Measurements from ENCODE around the gene MUS81. TPM values are rescaled to one million over a fixed set of nuclear protein-coding genes. Genes with fewer than 3 reads are reported as not detected.
"Not testable (repeated sequence)": the region's sequence is repeated elsewhere in the genome, so short reads cannot be mapped to it uniquely, and the experiment has no call there.

Gene MUS81
- total and polyA plus RNA-seq, 10 of the 15 experiments (the other 5 are each of a cell fraction or from before 2014, with no cell fraction given), result 11.8 to 76.1 (median 48.4) TPM

- POLR2A ChIA-PET, result interaction anchor here (0.7 to 1.1 kb wide), 2 partner anchors 11 to 331 kb away, joined by 3 read pairs; no protein-coding TSS in a partner anchor
- H3K9ac ChIP-seq (ENCODE audit: control insufficient read depth, insufficient read depth, low read length), result no peak overlapping the region
- TF ChIP-seq ZNF622 (IDR thresholded peaks at IDR 0.05), result no peak
- TF ChIP-seq E4F1 (IDR thresholded peaks at IDR 0.05; ENCODE audit: borderline replicate concordance, partially characterized antibody), result no peak
- TF ChIP-seq SMC3 (IDR thresholded peaks at IDR 0.05; ENCODE audit: borderline replicate concordance, low read length), result no peak
- TF ChIP-seq CBFB (IDR thresholded peaks at IDR 0.05; ENCODE audit: low read depth), result no peak
- TF ChIP-seq NFYA (IDR thresholded peaks at IDR 0.05; ENCODE audit: borderline replicate concordance, low read depth, low read length), result no peak
- TF ChIP-seq NR2F1 (conservative IDR thresholded peaks at IDR 0.05), result no peak
- no peak for TF ChIP-seq HDAC2 (IDR thresholded peaks at IDR 0.05)
- TF ChIP-seq MTA2 (IDR thresholded peaks at IDR 0.05; ENCODE audit: low read depth), result no peak
- TF ChIP-seq ZNF24 (IDR thresholded peaks at IDR 0.05), result no peak
- no peak for TF ChIP-seq JUND (IDR thresholded peaks at IDR 0.05; ENCODE audit: low read depth, low read length)
- TF ChIP-seq CBX3 (IDR thresholded peaks at IDR 0.05; ENCODE audit: borderline replicate concordance, low read depth), result no peak
- H3K27ac ChIP-seq (ENCODE audit: control insufficient read depth, insufficient read depth), result no peak overlapping the region
- no peaks in the 10 kb centered on the region for H4K20me1 ChIP-seq (ENCODE audit: control insufficient read depth, insufficient read depth)
- no peak overlapping the region for H3K4me2 ChIP-seq (ENCODE audit: control insufficient read depth, insufficient read depth)
- RAD21 ChIA-PET (ENCODE audit: unreplicated experiment), result no interaction called here
- WGBS (ENCODE audit: insufficient coverage, insufficient replicate concordance, low lambda C conversion rate, missing lambda C conversion rate), result 63% methylated on average over 3 of the region's 3 CpGs
- intact Hi-C loops (cut with micrococcal nuclease; ENCODE audit: unreplicated experiment), result no loop called here
- no peaks in the 10 kb centered on the region for H3K27me3 ChIP-seq (replicated peaks in 1 of 2; ENCODE audit: control insufficient read depth in 2 of 2, insufficient read depth in 2 of 2, low read length in 1 of 2)
- ATAC-seq (no peak), FAIRE-seq (no peak), DNase-seq (ENCODE audit: low read depth, low spot score) (no peak)
- peaks cover 2% of the 10 kb centered on the region; the same call in 2 of the 3 replicates for H3K9me3 ChIP-seq (replicated peaks; ENCODE audit: control insufficient read depth, insufficient read depth, low read length)
- no peak overlapping the region for H3K4me3 ChIP-seq
- no peak overlapping the region for H2AFZ ChIP-seq (ENCODE audit: control insufficient read depth, low read depth, low read length)
- H3K79me2 ChIP-seq (ENCODE audit: control insufficient read depth, insufficient read depth, low read length), result no peaks in the 10 kb centered on the region
- H3K4me1 ChIP-seq (ENCODE audit: control insufficient read depth, insufficient read depth, low read length), result no peaks in the 10 kb centered on the region
- in situ Hi-C loops (cut with MboI), result no loop called here
- CTCF ChIA-PET, result interaction anchor here (1.1 to 2.9 kb wide), 5 partner anchors 25 to 141 kb away, joined by 3 to 11 read pairs (median 4); partner anchors contain the start of gene KAT5
- BruUV-seq (replicated peaks), result no TSS peak
- peaks cover 5 to 7% of the 10 kb centered on the region in 2 experiments; a peak in 3 of 4 replicates for H3K36me3 ChIP-seq (ENCODE audit: control insufficient read depth in 2 of 2, insufficient read depth in 2 of 2, low read length in 1 of 2)
- SMC1A ChIA-PET (ENCODE audit: uncharacterized antibody, unreplicated experiment), result no interaction called here
Observed at GRCh38 chr11:65847746-65848145, 12.5 kb upstream of the MUS81 start.

- DNase-seq (ENCODE audit: low read depth, low spot score); FAIRE-seq; intact Hi-C loops (cut with micrococcal nuclease; ENCODE audit: unreplicated experiment); in situ Hi-C loops (cut with MboI); H3K4me3 ChIP-seq; H3K79me2 ChIP-seq (ENCODE audit: control insufficient read depth, insufficient read depth, low read length); BruUV-seq (replicated peaks); H3K9me3 ChIP-seq (replicated peaks; ENCODE audit: control insufficient read depth, insufficient read depth, low read length); H3K4me2 ChIP-seq (ENCODE audit: control insufficient read depth, insufficient read depth); H4K20me1 ChIP-seq (ENCODE audit: control insufficient read depth, insufficient read depth); H3K4me1 ChIP-seq (ENCODE audit: control insufficient read depth, insufficient read depth, low read length); SMC1A ChIA-PET (ENCODE audit: uncharacterized antibody, unreplicated experiment); ATAC-seq; H2AFZ ChIP-seq (ENCODE audit: control insufficient read depth, low read depth, low read length); H3K9ac ChIP-seq (ENCODE audit: control insufficient read depth, insufficient read depth, low read length); RAD21 ChIA-PET (ENCODE audit: unreplicated experiment); H3K27me3 ChIP-seq (replicated peaks in 1 of 2; ENCODE audit: control insufficient read depth in 2 of 2, insufficient read depth in 2 of 2, low read length in 1 of 2); H3K27ac ChIP-seq (ENCODE audit: control insufficient read depth, insufficient read depth): not testable (repeated sequence)
- POLR2A ChIA-PET, result interaction anchor here (0.6 to 1.1 kb wide), 5 partner anchors 9 to 288 kb away, joined by 3 read pairs; no protein-coding TSS in a partner anchor
- WGBS (ENCODE audit: insufficient coverage, insufficient replicate concordance, low lambda C conversion rate, missing lambda C conversion rate), result 23% methylated on average over 7 of the region's 7 CpGs
- CTCF ChIA-PET, result interaction anchor here (2.9 kb wide), 1 partner anchor 36 kb away, joined by 11 read pairs; no protein-coding TSS in a partner anchor
- peaks cover 11 to 16% of the 10 kb centered on the region in 2 experiments; a peak in 3 of 4 replicates for H3K36me3 ChIP-seq (ENCODE audit: control insufficient read depth in 2 of 2, insufficient read depth in 2 of 2, low read length in 1 of 2)
Observed at GRCh38 chr11:65848693-65849092, 11.5 kb upstream of the MUS81 start.
